BE2C (cell line): ENCODE results near the gene CETP.
A peak's percentile ranks its signal among the peaks of the same experiment; 100 is the strongest.

ENCODE experiments used
- DNase-seq: peaks from one replicate; pipeline ENCODE4 v3.0.0-alpha.2; 2020
- H3K27me3 ChIP-seq: fragments of 250-450 bp; sonication (Bioruptor Pico); 2 replicates; pipeline ENCODE4 v1.5.1; 2020; ENCODE audit warnings: mild to moderate bottlenecking
- H3K36me3 ChIP-seq: fragments of 250-450 bp; sonication (Bioruptor Pico); 2 replicates; pipeline ENCODE4 v1.5.1; 2020; ENCODE audit warnings: mild to moderate bottlenecking
- H3K4me1 ChIP-seq: fragments of 250-450 bp; sonication (Bioruptor Pico); 2 replicates; pipeline ENCODE4 v1.5.1; 2020
- H3K4me3 ChIP-seq: 2 replicates; pipeline ENCODE4 v1.5.1; 2011; ENCODE audit warnings: low read depth, low read length
- H3K9me3 ChIP-seq: fragments of 250-450 bp; sonication (Bioruptor Pico); 2 replicates; pipeline ENCODE4 v1.5.1; 2020
- CTCF ChIP-seq: IDR thresholded peaks from 2 replicates; pipeline ENCODE4 v1.5.1; 2012; ENCODE audit warnings: mild to moderate bottlenecking, low read depth, low read length

The CETP gene

GRCh38 chr16:56956076-56956475 is 5.7 kb upstream of the CETP start:
- Histone ChIP-seq H3K9me3 (no peaks in the 10 kb centered on the region; the same call in 1 of the 2 replicates), H3K36me3 (no peaks in the 10 kb centered on the region), H3K27me3 (no peaks in the 10 kb centered on the region), H3K4me3 (no peak overlapping the region), H3K4me1 (no peaks in the 10 kb centered on the region)
- TF ChIP-seq CTCF, result no peak
- no peak for DNase-seq

GRCh38 chr16:56956756-56957155 is 5.0 kb upstream of the CETP start:
- TF ChIP-seq CTCF, result no peak; the same call in 1 of the 2 replicates
- no peak overlapping the region for H3K4me3 ChIP-seq
- H3K4me1 ChIP-seq, result no peaks in the 10 kb centered on the region
- H3K9me3 ChIP-seq, result no peaks in the 10 kb centered on the region; the same call in 1 of the 2 replicates
- H3K27me3 ChIP-seq, result no peaks in the 10 kb centered on the region
- no peaks in the 10 kb centered on the region for H3K36me3 ChIP-seq
- DNase-seq, result no peak

GRCh38 chr16:56960681-56961281 is 969 bp upstream of the CETP start:
- peak; percentile 24 for DNase-seq
- no peak for TF ChIP-seq CTCF
- Histone ChIP-seq H3K4me3 (no peak overlapping the region), H3K36me3 (no peaks in the 10 kb centered on the region), H3K9me3 (no peaks in the 10 kb centered on the region), H3K4me1 (no peaks in the 10 kb centered on the region), H3K27me3 (no peaks in the 10 kb centered on the region)

- TF ChIP-seq CTCF, result no peak
- H3K36me3 ChIP-seq, result no peaks in the 10 kb centered on the region
- H3K27me3 ChIP-seq, result no peaks in the 10 kb centered on the region
- no peaks in the 10 kb centered on the region for H3K4me1 ChIP-seq
- H3K9me3 ChIP-seq, result no peaks in the 10 kb centered on the region
- DNase-seq, result no peak
- no peak overlapping the region for H3K4me3 ChIP-seq
Observed at GRCh38 chr16:56961386-56961785, 364 bp upstream of the CETP start.

- no peaks in the 10 kb centered on the region for H3K27me3 ChIP-seq
- no peaks in the 10 kb centered on the region for H3K36me3 ChIP-seq
- no peaks in the 10 kb centered on the region for H3K9me3 ChIP-seq
- peak; percentile 100 for TF ChIP-seq CTCF
- DNase-seq, result peak; percentile 96
- no peaks in the 10 kb centered on the region for H3K4me1 ChIP-seq
- H3K4me3 ChIP-seq, result no peak overlapping the region
Observed at GRCh38 chr16:56964243-56965148, 2.7 kb downstream of the CETP start.
